CD14-positive monocyte (primary cell): Measurements from ENCODE around the gene OLFML1. TPM values are rescaled to one million over a fixed set of nuclear protein-coding genes. Genes with fewer than 3 reads are reported as not detected.

Source experiments
- DNase-seq, 3 donors: peaks; one replicate each; pipeline ENCODE4 v3.0.0-alpha.2; 2011 to 2022
- H2AFZ ChIP-seq: 2 replicates; pipeline ENCODE4 v1.6.0; 2012; ENCODE audit warnings: mild to moderate bottlenecking, low read depth, low read length, inconsistent platforms; ENCODE audit not compliant: insufficient read depth, poor library complexity, severe bottlenecking
- H3K27ac ChIP-seq, 2 donors: 1 replicate in 1 of 2; 2 replicates in 1 of 2; pipeline ENCODE4 v1.5.1; 2012 to 2013; ENCODE audit warnings: low read length in 2 of 2, control low read depth in 1 of 2, inconsistent platforms in 1 of 2, low read depth in 1 of 2, mild to moderate bottlenecking in 1 of 2
- H3K27me3 ChIP-seq, 2 donors: one replicate each; pipeline versions ENCODE4 v1.6.0 to v1.6.1; 2011 to 2013; ENCODE audit warnings: low read length in 2 of 2; ENCODE audit not compliant: control insufficient read depth in 2 of 2, insufficient read depth in 2 of 2
- H3K36me3 ChIP-seq, 2 donors: replicated peaks in 1 of 2; 1 replicate in 1 of 2; 2 replicates in 1 of 2; pipeline versions ENCODE4 v1.5.1 to v1.6.1; 2012 to 2013; ENCODE audit warnings: low read length in 2 of 2, control low read depth in 1 of 2, inconsistent platforms in 1 of 2, mild to moderate bottlenecking in 1 of 2; ENCODE audit not compliant: insufficient read depth in 2 of 2, control insufficient read depth in 1 of 2
- H3K4me1 ChIP-seq, 2 donors: 1 replicate in 1 of 2; 2 replicates in 1 of 2; pipeline versions ENCODE4 v1.5.1 to v1.6.1; 2012 to 2013; ENCODE audit warnings: low read length in 2 of 2, control low read depth in 1 of 2, inconsistent platforms in 1 of 2, mild to moderate bottlenecking in 1 of 2, moderate library complexity in 1 of 2; ENCODE audit not compliant: insufficient read depth in 2 of 2, control insufficient read depth in 1 of 2
- H3K4me2 ChIP-seq: replicated peaks from 2 replicates; pipeline ENCODE3; 2012; ENCODE audit warnings: low read length, moderate library complexity, mild to moderate bottlenecking; ENCODE audit not compliant: poor library complexity, severe bottlenecking; ENCODE audit errors: extremely low read depth
- H3K4me3 ChIP-seq, 3 experiments: fragments of 200-600 bp in 1 of 3; sonication (generic) in 1 of 3; replicated peaks in 1 of 3; 1 replicate in 2 of 3; 2 replicates in 1 of 3; pipeline ENCODE4 v1.5.1; 2011 to 2013; ENCODE audit warnings: low read length in 3 of 3, mild to moderate bottlenecking in 3 of 3, control low read depth in 2 of 3, low read depth in 2 of 3, inconsistent platforms in 1 of 3, moderate library complexity in 1 of 3
- H3K79me2 ChIP-seq: 2 replicates; pipeline ENCODE4 v1.6.0; 2012; ENCODE audit warnings: mild to moderate bottlenecking, control low read depth, inconsistent platforms, low read length, moderate library complexity; ENCODE audit not compliant: insufficient read depth
- H3K9ac ChIP-seq: 2 replicates; pipeline ENCODE4 v1.6.0; 2017; ENCODE audit warnings: low read length, mild to moderate bottlenecking; ENCODE audit not compliant: insufficient read depth, poor library complexity, severe bottlenecking
- H3K9me3 ChIP-seq, 2 donors: replicated peaks in 1 of 2; 1 replicate in 1 of 2; 2 replicates in 1 of 2; pipeline versions ENCODE4 v1.5.1 to v1.6.1; 2012 to 2013; ENCODE audit warnings: low read length in 2 of 2, control low read depth in 1 of 2; ENCODE audit not compliant: control insufficient read depth in 1 of 2, insufficient read depth in 1 of 2
- H4K20me1 ChIP-seq: 2 replicates; pipeline ENCODE4 v1.6.0; 2012; ENCODE audit warnings: mild to moderate bottlenecking, low read length, control low read depth, moderate library complexity; ENCODE audit not compliant: insufficient read depth
- H3K27ac Mint-ChIP-seq, 7 donors: one replicate each; pipeline ENCODE4 v1.8.0; 2020; ENCODE audit warnings: mild to moderate bottlenecking in 7 of 7, mixed read lengths in 7 of 7, moderate library complexity in 6 of 7, inconsistent platforms in 2 of 7
- H3K27me3 Mint-ChIP-seq, 3 donors: one replicate each; pipeline ENCODE4 v1.8.0; 2021 to 2022; ENCODE audit warnings: low read depth in 3 of 3, mild to moderate bottlenecking in 3 of 3, mixed read lengths in 3 of 3, moderate library complexity in 3 of 3, inconsistent platforms in 1 of 3
- H3K36me3 Mint-ChIP-seq, 2 donors: one replicate each; pipeline ENCODE4 v1.8.0; 2020; ENCODE audit warnings: mixed read lengths in 2 of 2, inconsistent platforms in 1 of 2, mild to moderate bottlenecking in 1 of 2
- H3K4me1 Mint-ChIP-seq: one replicate; pipeline ENCODE4 v1.8.0; 2020; ENCODE audit warnings: mild to moderate bottlenecking, mixed read lengths
- H3K4me3 Mint-ChIP-seq, 2 donors: one replicate each; pipeline ENCODE4 v1.8.0; 2020; ENCODE audit warnings: mild to moderate bottlenecking in 2 of 2, mixed read lengths in 2 of 2, moderate library complexity in 1 of 2
- H3K9me3 Mint-ChIP-seq, 7 donors: one replicate each; pipeline ENCODE4 v1.8.0; 2020 to 2022; ENCODE audit warnings: mixed read lengths in 7 of 7, mild to moderate bottlenecking in 6 of 7, moderate library complexity in 6 of 7, inconsistent platforms in 2 of 7
- CTCF ChIP-seq: fragments of 200-600 bp; IDR thresholded peaks from one replicate; pipeline ENCODE4 v1.8.0; 2022; ENCODE audit warnings: antibody characterized with exemption, mild to moderate bottlenecking
- WGBS: methylation state at CpG from one replicate; pipeline ENCODE4 v1.1.5; 2013; ENCODE audit warnings: missing lambda C conversion rate; ENCODE audit not compliant: insufficient coverage; 5-methylcytosine and 5-hydroxymethylcytosine counted together
- intact Hi-C, 2 donors: fragments of 100-400 bp; cut with micrococcal nuclease; formaldehyde crosslinking; loops; one replicate each; pipeline versions ENCODE4 v1.15.0 to v1.15.1; 2023
- polyA plus RNA-seq, 3 donors: library from polyadenylated mRNA; depleted of rRNA in 1 of 3; unstranded in 2 of 3; stranded (reverse) in 1 of 3; fragments of 300-500 nt in 2 of 3; fragments of >200 nt in 1 of 3; fragmentation: Illumina TruSeq in 2 of 3; gene quantifications; 1 replicate in 2 of 3; 2 replicates in 1 of 3; pipeline ENCODE4 v1.2.3, GENCODE V29; 2012 to 2021

Gene OLFML1
- polyA plus RNA-seq, 3 donors = 0.11 to 0.17 TPM; not detected in 1

- no CpG with 5 or more reads among the region's 1 CpG for WGBS
- Mint-ChIP-seq H3K36me3 (peaks cover 0 to 2% of the 10 kb centered on the region in 2 donors), H3K27ac (peak overlapping the region in 1 of 7 donors; percentile 66), H3K4me1 (no peaks in the 10 kb centered on the region), H3K27me3 (peaks cover 0 to 4% (median 4%) of the 10 kb centered on the region in 3 donors), H3K9me3 (peaks cover 0 to 4% (median 3%) of the 10 kb centered on the region in 7 donors), H3K4me3 (no peak overlapping the region)
- intact Hi-C loops = no loop called here
- H3K4me2 ChIP-seq = no peak overlapping the region
- no peak overlapping the region for H3K27ac ChIP-seq
- no peaks in the 10 kb centered on the region for H3K9me3 ChIP-seq
- DNase-seq = no peak
- TF ChIP-seq CTCF = no peak
- H4K20me1 ChIP-seq = no peaks in the 10 kb centered on the region
- no peaks in the 10 kb centered on the region for H3K79me2 ChIP-seq
- H3K36me3 ChIP-seq = no peaks in the 10 kb centered on the region
- H2AFZ ChIP-seq = no peak overlapping the region
- no peaks in the 10 kb centered on the region for H3K4me1 ChIP-seq
- H3K9ac ChIP-seq = no peak overlapping the region
- no peak overlapping the region for H3K4me3 ChIP-seq
- no peaks in the 10 kb centered on the region for H3K27me3 ChIP-seq
These were observed 22.6 kb upstream of the OLFML1 start for GRCh38 chr11:7462706-7463105.

GRCh38 chr11:7467652-7468051, 17.7 kb upstream of the OLFML1 start:
- H3K79me2 ChIP-seq = no peaks in the 10 kb centered on the region
- H3K27ac ChIP-seq = no peak overlapping the region
- Mint-ChIP-seq H3K9me3 (peaks cover 0 to 9% (median 3%) of the 10 kb centered on the region in 7 donors), H3K27ac (no peak overlapping the region), H3K36me3 (peaks cover 0 to 3% of the 10 kb centered on the region in 2 donors), H3K4me3 (no peak overlapping the region), H3K4me1 (no peaks in the 10 kb centered on the region), H3K27me3 (peaks cover 0 to 8% (median 3%) of the 10 kb centered on the region in 3 donors)
- H4K20me1 ChIP-seq = no peaks in the 10 kb centered on the region
- no peaks in the 10 kb centered on the region for H3K27me3 ChIP-seq
- no peak for TF ChIP-seq CTCF
- no peaks in the 10 kb centered on the region for H3K36me3 ChIP-seq
- no peak overlapping the region for H3K9ac ChIP-seq
- DNase-seq = peak in 1 of 3 donors; percentile 7
- H3K4me3 ChIP-seq = no peak overlapping the region
- no peaks in the 10 kb centered on the region for H3K4me1 ChIP-seq
- no peak overlapping the region for H2AFZ ChIP-seq
- no peaks in the 10 kb centered on the region for H3K9me3 ChIP-seq
- 83% methylated on average over 2 of the region's 2 CpGs for WGBS
- intact Hi-C loops = no loop called here
- H3K4me2 ChIP-seq = no peak overlapping the region
